ENCODE measurements around the gene NELFB. TPM values are rescaled to one million over a fixed set of nuclear protein-coding genes. Genes with fewer than 3 reads are reported as not detected.

Gene NELFB
- total RNA-seq, 1 experiment from 2014 or later, result 71.7 TPM

DNA sequence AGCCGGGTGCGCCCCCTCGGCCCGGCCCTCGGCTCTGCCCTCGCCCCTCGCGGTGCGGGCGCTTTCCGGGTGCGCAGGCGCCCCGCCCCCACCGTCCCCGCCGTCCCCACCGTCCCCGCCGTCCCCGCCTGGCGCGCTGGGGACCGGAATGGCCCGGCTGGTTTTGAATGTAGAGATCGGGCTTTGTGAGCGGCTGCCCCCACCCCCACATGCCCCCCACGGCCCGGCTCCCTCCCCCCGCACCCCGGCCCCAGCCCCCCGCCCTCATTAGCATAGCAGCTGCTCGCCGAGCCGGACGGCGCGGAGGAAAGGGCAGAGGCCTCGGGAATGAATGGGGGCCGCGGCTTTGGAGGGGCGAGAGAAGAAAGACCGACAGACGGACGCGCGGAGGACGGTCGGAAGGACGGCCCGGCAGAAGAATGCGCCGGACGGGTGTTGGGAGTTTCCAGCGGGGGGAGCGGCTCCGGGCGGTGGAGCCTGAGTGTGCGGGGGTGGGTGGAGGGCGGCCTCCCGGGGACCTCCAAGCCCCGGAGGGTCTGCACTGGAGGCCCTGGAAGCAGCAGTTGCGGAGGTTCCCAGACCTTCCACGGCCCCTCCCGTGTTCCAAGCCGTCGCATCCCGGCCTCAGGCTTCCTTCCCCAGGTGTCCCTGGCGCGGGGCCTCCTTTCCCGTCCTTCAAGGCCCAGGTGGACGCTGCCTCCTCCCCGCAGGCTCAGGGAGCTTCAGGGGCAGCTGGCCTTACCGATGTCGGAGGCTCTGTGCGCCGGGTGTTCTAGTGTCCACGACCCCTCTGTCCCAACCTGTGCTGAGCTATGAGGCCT, 40.9 kb downstream of the NELFB start:
- Histone ChIP-seq H2BK5ac (ENCODE audit: insufficient read length, low read length) (no peak overlapping the region), H4K8ac (replicated peaks; ENCODE audit: insufficient read length, low read depth, low read length) (no peak overlapping the region), H3K9ac (ENCODE audit: extremely low read depth, insufficient read length, low read length) (no peak overlapping the region), H2AFZ (ENCODE audit: low read length) (no peak overlapping the region), H3K56ac (ENCODE audit: insufficient read length, low read depth, low read length) (no peak overlapping the region), H2AK5ac (ENCODE audit: insufficient read length, low read length) (no peak overlapping the region), H3K14ac (ENCODE audit: insufficient read depth, low read length) (0 out of 2 replicates have a peak overlapping the region, but pooled peaks have one; percentile 45), H3K4me1 (ENCODE audit: insufficient read depth, low read length) (peaks cover 5% of the 10 kb centered on the region; the same call in 1 of the 2 replicates), H2BK120ac (ENCODE audit: low read depth, low read length, poor library complexity, severe bottlenecking) (no peak overlapping the region), H4K91ac (ENCODE audit: insufficient read length, low read depth, low read length) (no peak overlapping the region), H3K23ac (ENCODE audit: insufficient read length, low read depth, low read length) (no peak overlapping the region), H3K9me3 (ENCODE audit: control insufficient read depth, low read depth, low read length) (no peaks in the 10 kb centered on the region), H3K27me3 (ENCODE audit: insufficient read depth, low read length) (peaks cover 5% of the 10 kb centered on the region; the same call in 1 of the 2 replicates), H2BK20ac (ENCODE audit: low read depth, low read length, poor library complexity, severe bottlenecking) (no peak overlapping the region), H3T11ph (ENCODE audit: low read length) (no peak overlapping the region), H3K23me2 (ENCODE audit: insufficient read length, low read depth, low read length, poor library complexity, severe bottlenecking) (peaks cover 7% of the 10 kb centered on the region), H3K79me2 (ENCODE audit: insufficient read depth, low read length) (no peaks in the 10 kb centered on the region), H3K79me1 (ENCODE audit: insufficient read depth, low read depth, low read length, poor library complexity, severe bottlenecking) (no peaks in the 10 kb centered on the region), H3K18ac (ENCODE audit: insufficient read length, low read depth, low read length) (no peak overlapping the region), H3K27ac (ENCODE audit: insufficient read length, low read depth, low read length) (no peak overlapping the region), H4K5ac (ENCODE audit: insufficient read length, low read depth, low read length) (no peak overlapping the region), H2BK12ac (ENCODE audit: insufficient read length, low read depth, low read length) (no peak overlapping the region), H3K4me2 (ENCODE audit: insufficient read depth, insufficient read length, low read length) (peak overlapping the region; percentile 20), H2BK15ac (ENCODE audit: low read depth, low read length) (no peak overlapping the region), H3K4ac (ENCODE audit: low read depth, low read length) (no peak overlapping the region), H4K20me1 (ENCODE audit: control insufficient read depth, insufficient read depth, insufficient read length) (no peaks in the 10 kb centered on the region)
- no CpG with 5 or more reads among the region's 78 CpGs for WGBS (ENCODE audit: extremely low coverage, insufficient read length, low lambda C conversion rate)
- Mint-ChIP-seq H3K36me3 (ENCODE audit: insufficient read depth in 1 of 3, low read depth in 3 of 3) (peaks cover 0 to 5% (median 3%) of the 10 kb centered on the region in 3 experiments; a peak in 4 of 7 replicates), H3K9me3 (peaks cover 3 to 9% of the 10 kb centered on the region in 2 experiments), H3K27ac (no peak overlapping the region), H3K4me1 (peaks cover 32 to 40% of the 10 kb centered on the region in 2 experiments), H3K4me3 (peak overlapping the region; percentile 53 to 76), H3K27me3 (ENCODE audit: low read depth) (peaks cover 48% of the 10 kb centered on the region)
- TF ChIP-seq CTCF (conservative IDR thresholded peaks at IDR 0.05), result no peak
- DNase-seq, result peak; percentile 43

All from H9 (cell line).